Measurements from ENCODE around the gene CAMTA1.

CAMTA1 gene

GRCh38 chr1:7107109-7107830 lies 322.0 kb downstream of the CAMTA1 start:
- Histone ChIP-seq H3K36me3 (ENCODE audit: control insufficient read depth, insufficient read depth, low read length) (no peaks in the 10 kb centered on the region), H3K27ac (ENCODE audit: low read depth, low read length, severe bottlenecking) (no peak overlapping the region), H3K9me3 (ENCODE audit: control insufficient read depth, low read length) (no peaks in the 10 kb centered on the region), H3K4me1 (ENCODE audit: control insufficient read depth, insufficient read depth, low read length, poor library complexity, severe bottlenecking) (no peaks in the 10 kb centered on the region), H3K4me3 (ENCODE audit: extremely low read depth, insufficient read depth, low read length, poor library complexity, severe bottlenecking) (no peak overlapping the region)
- WGBS, 2 experiments (ENCODE audit: insufficient coverage in 2 of 2): 79 to 86% methylated on average over 13 to 17 of the region's 17 CpGs

GRCh38 chr1:7108251-7108650 lies 323.0 kb downstream of the CAMTA1 start:
- no peaks in the 10 kb centered on the region for H3K36me3 ChIP-seq (ENCODE audit: control insufficient read depth, insufficient read depth, low read length)
- WGBS, 2 experiments (ENCODE audit: insufficient coverage in 2 of 2): 92 to 100% methylated on average over 4 of the region's 8 CpGs
- H3K4me1 ChIP-seq (ENCODE audit: control insufficient read depth, insufficient read depth, low read length, poor library complexity, severe bottlenecking): no peaks in the 10 kb centered on the region
- H3K9me3 ChIP-seq (ENCODE audit: control insufficient read depth, low read length): no peaks in the 10 kb centered on the region
- H3K4me3 ChIP-seq (ENCODE audit: extremely low read depth, insufficient read depth, low read length, poor library complexity, severe bottlenecking): no peak overlapping the region
- no peak overlapping the region for H3K27ac ChIP-seq (ENCODE audit: low read depth, low read length, severe bottlenecking)

- Histone ChIP-seq H3K27ac (ENCODE audit: low read depth, low read length, severe bottlenecking) (no peak overlapping the region), H3K36me3 (ENCODE audit: control insufficient read depth, insufficient read depth, low read length) (no peaks in the 10 kb centered on the region), H3K4me3 (ENCODE audit: extremely low read depth, insufficient read depth, low read length, poor library complexity, severe bottlenecking) (no peak overlapping the region), H3K4me1 (ENCODE audit: control insufficient read depth, insufficient read depth, low read length, poor library complexity, severe bottlenecking) (no peaks in the 10 kb centered on the region), H3K9me3 (ENCODE audit: control insufficient read depth, low read length) (no peaks in the 10 kb centered on the region)
- WGBS, 2 experiments (ENCODE audit: insufficient coverage in 2 of 2): 80 to 98% methylated on average over 3 of the region's 3 CpGs
Observed at GRCh38 chr1:7109901-7110300, 324.6 kb downstream of the CAMTA1 start.

GRCh38 chr1:7110321-7110720 lies 325.1 kb downstream of the CAMTA1 start:
- Histone ChIP-seq H3K36me3 (ENCODE audit: control insufficient read depth, insufficient read depth, low read length) (no peaks in the 10 kb centered on the region), H3K9me3 (ENCODE audit: control insufficient read depth, low read length) (no peaks in the 10 kb centered on the region), H3K4me3 (ENCODE audit: extremely low read depth, insufficient read depth, low read length, poor library complexity, severe bottlenecking) (no peak overlapping the region), H3K27ac (ENCODE audit: low read depth, low read length, severe bottlenecking) (no peak overlapping the region), H3K4me1 (ENCODE audit: control insufficient read depth, insufficient read depth, low read length, poor library complexity, severe bottlenecking) (no peaks in the 10 kb centered on the region)
- WGBS, 2 experiments (ENCODE audit: insufficient coverage in 2 of 2): 71 to 85% methylated on average over 6 to 8 of the region's 8 CpGs

- 80 to 96% methylated on average over 6 to 7 of the region's 10 CpGs for WGBS, 2 experiments (ENCODE audit: insufficient coverage in 2 of 2)
- H3K4me3 ChIP-seq (ENCODE audit: extremely low read depth, insufficient read depth, low read length, poor library complexity, severe bottlenecking): no peak overlapping the region
Observed at GRCh38 chr1:7111853-7112252, 326.6 kb downstream of the CAMTA1 start.

GRCh38 chr1:7113136-7113535 lies 327.9 kb downstream of the CAMTA1 start:
- Histone ChIP-seq H3K9me3 (ENCODE audit: control insufficient read depth, low read length) (no peaks in the 10 kb centered on the region), H3K27ac (ENCODE audit: low read depth, low read length, severe bottlenecking) (no peak overlapping the region), H3K4me3 (ENCODE audit: extremely low read depth, insufficient read depth, low read length, poor library complexity, severe bottlenecking) (no peak overlapping the region), H3K36me3 (ENCODE audit: control insufficient read depth, insufficient read depth, low read length) (no peaks in the 10 kb centered on the region), H3K4me1 (ENCODE audit: control insufficient read depth, insufficient read depth, low read length, poor library complexity, severe bottlenecking) (no peaks in the 10 kb centered on the region)
- 86 to 100% methylated on average over 6 of the region's 8 CpGs for WGBS, 2 experiments (ENCODE audit: insufficient coverage in 2 of 2)

More at GRCh38 chr1:7111853-7112252, 326.6 kb downstream of the CAMTA1 start:
- Histone ChIP-seq H3K4me1 (ENCODE audit: control insufficient read depth, insufficient read depth, low read length, poor library complexity, severe bottlenecking) (no peaks in the 10 kb centered on the region), H3K9me3 (ENCODE audit: control insufficient read depth, low read length) (no peaks in the 10 kb centered on the region), H3K27ac (ENCODE audit: low read depth, low read length, severe bottlenecking) (no peak overlapping the region), H3K36me3 (ENCODE audit: control insufficient read depth, insufficient read depth, low read length) (no peaks in the 10 kb centered on the region)

GRCh38 chr1:7113822-7114221 lies 328.6 kb downstream of the CAMTA1 start:
- WGBS, 2 experiments (ENCODE audit: insufficient coverage in 2 of 2): 90 to 98% methylated on average over 2 to 6 of the region's 6 CpGs
- Histone ChIP-seq H3K36me3 (ENCODE audit: control insufficient read depth, insufficient read depth, low read length) (no peaks in the 10 kb centered on the region), H3K4me3 (ENCODE audit: extremely low read depth, insufficient read depth, low read length, poor library complexity, severe bottlenecking) (no peak overlapping the region), H3K9me3 (ENCODE audit: control insufficient read depth, low read length) (no peaks in the 10 kb centered on the region), H3K4me1 (ENCODE audit: control insufficient read depth, insufficient read depth, low read length, poor library complexity, severe bottlenecking) (peaks cover 5% of the 10 kb centered on the region), H3K27ac (ENCODE audit: low read depth, low read length, severe bottlenecking) (no peak overlapping the region)

- Histone ChIP-seq H3K9me3 (ENCODE audit: control insufficient read depth, low read length) (no peaks in the 10 kb centered on the region), H3K27ac (ENCODE audit: low read depth, low read length, severe bottlenecking) (no peak overlapping the region), H3K36me3 (ENCODE audit: control insufficient read depth, insufficient read depth, low read length) (no peaks in the 10 kb centered on the region), H3K4me1 (ENCODE audit: control insufficient read depth, insufficient read depth, low read length, poor library complexity, severe bottlenecking) (peaks cover 6% of the 10 kb centered on the region), H3K4me3 (ENCODE audit: extremely low read depth, insufficient read depth, low read length, poor library complexity, severe bottlenecking) (no peak overlapping the region)
- 80 to 96% methylated on average over 1 to 2 of the region's 3 CpGs for WGBS, 2 experiments (ENCODE audit: insufficient coverage in 2 of 2)
Observed at GRCh38 chr1:7116001-7116400, 330.7 kb downstream of the CAMTA1 start.

- Histone ChIP-seq H3K9me3 (ENCODE audit: control insufficient read depth, low read length) (no peaks in the 10 kb centered on the region), H3K4me3 (ENCODE audit: extremely low read depth, insufficient read depth, low read length, poor library complexity, severe bottlenecking) (no peak overlapping the region), H3K27ac (ENCODE audit: low read depth, low read length, severe bottlenecking) (peak overlapping the region; percentile 74), H3K36me3 (ENCODE audit: control insufficient read depth, insufficient read depth, low read length) (no peaks in the 10 kb centered on the region), H3K4me1 (ENCODE audit: control insufficient read depth, insufficient read depth, low read length, poor library complexity, severe bottlenecking) (peaks cover 6% of the 10 kb centered on the region)
- 4 to 15% methylated on average over 9 to 12 of the region's 13 CpGs for WGBS, 2 experiments (ENCODE audit: insufficient coverage in 2 of 2)
Observed at GRCh38 chr1:7117399-7118281, 332.4 kb downstream of the CAMTA1 start.

- H3K9me3 ChIP-seq (ENCODE audit: control insufficient read depth, low read length): no peaks in the 10 kb centered on the region
- no peak overlapping the region for H3K4me3 ChIP-seq (ENCODE audit: extremely low read depth, insufficient read depth, low read length, poor library complexity, severe bottlenecking)
- no peak overlapping the region for H3K27ac ChIP-seq (ENCODE audit: low read depth, low read length, severe bottlenecking)
- 92 to 93% methylated on average over 3 to 5 of the region's 7 CpGs for WGBS, 2 experiments (ENCODE audit: insufficient coverage in 2 of 2)
- H3K4me1 ChIP-seq (ENCODE audit: control insufficient read depth, insufficient read depth, low read length, poor library complexity, severe bottlenecking): peaks cover 6% of the 10 kb centered on the region
- H3K36me3 ChIP-seq (ENCODE audit: control insufficient read depth, insufficient read depth, low read length): no peaks in the 10 kb centered on the region
Observed at GRCh38 chr1:7119156-7119555, 333.9 kb downstream of the CAMTA1 start.
